ENCODE results near the gene KMT5C. TPM values are rescaled to one million over a fixed set of nuclear protein-coding genes. Genes with fewer than 3 reads are reported as not detected.

KMT5C gene
- total RNA-seq, 1 experiment from 2014 or later = 54.5 TPM

DNA sequence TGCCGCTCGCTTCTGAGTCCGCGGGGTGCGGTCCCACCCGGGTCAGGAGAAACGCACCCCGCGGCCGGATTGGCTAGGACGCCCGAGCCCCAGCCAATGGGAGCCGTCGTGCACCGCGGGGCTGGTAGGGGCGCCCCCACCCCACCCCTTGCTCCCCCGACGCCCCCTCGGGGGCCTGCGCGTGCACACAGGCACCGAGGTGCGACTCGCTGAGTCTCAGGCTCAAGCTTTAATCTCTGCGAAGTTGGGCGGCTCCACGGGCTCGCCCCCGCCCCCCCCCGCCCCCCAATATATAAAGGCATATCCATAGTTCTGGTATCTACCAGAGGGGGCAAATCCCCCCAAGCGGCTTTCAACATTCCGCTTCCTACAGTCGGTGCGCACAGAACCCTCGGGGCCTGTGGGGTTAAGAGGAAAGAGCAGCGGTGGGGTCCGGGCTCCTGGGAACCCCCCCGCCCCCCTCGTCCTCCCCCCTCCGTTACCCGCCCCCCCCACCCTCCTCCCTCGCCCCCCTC is 15.1 kb downstream of the KMT5C start, which contains the start of gene COX6B2:
TSS of gene COX6B2 (minus strand) at position 22 of the 515 bp plus-strand sequence. CDS start 198 bp downstream, outside the sequence.
- Histone ChIP-seq H4K8ac (replicated peaks; ENCODE audit: insufficient read length, low read depth, low read length) (no peak within 1 kb of the TSS), H3K18ac (ENCODE audit: insufficient read length, low read depth, low read length) (peak within 1 kb of the TSS; percentile 54), H3K14ac (ENCODE audit: insufficient read depth, low read length) (no peak within 1 kb of the TSS), H3K9ac (ENCODE audit: extremely low read depth, insufficient read length, low read length) (no peak within 1 kb of the TSS), H3K27ac (ENCODE audit: insufficient read length, low read depth, low read length) (no peak within 1 kb of the TSS), H3K4me1 (ENCODE audit: insufficient read depth, low read length) (no peaks in the 10 kb centered on the region; the same call in 1 of the 2 replicates), H3K79me1 (ENCODE audit: insufficient read depth, low read depth, low read length, poor library complexity, severe bottlenecking) (no peaks in the 10 kb centered on the region), H3K4ac (ENCODE audit: low read depth, low read length) (no peak within 1 kb of the TSS), H3K4me2 (ENCODE audit: insufficient read depth, insufficient read length, low read length) (peak within 1 kb of the TSS; percentile 65), H2BK120ac (ENCODE audit: low read depth, low read length, poor library complexity, severe bottlenecking) (no peak within 1 kb of the TSS), H2AFZ (ENCODE audit: low read length) (no peak within 1 kb of the TSS), H3T11ph (ENCODE audit: low read length) (no peak within 1 kb of the TSS), H4K91ac (ENCODE audit: insufficient read length, low read depth, low read length) (no peak within 1 kb of the TSS), H3K56ac (ENCODE audit: insufficient read length, low read depth, low read length) (no peak within 1 kb of the TSS), H3K79me2 (ENCODE audit: insufficient read depth, low read length) (no peaks in the 10 kb centered on the region), H2BK15ac (ENCODE audit: low read depth, low read length) (no peak within 1 kb of the TSS), H3K23me2 (ENCODE audit: insufficient read length, low read depth, low read length, poor library complexity, severe bottlenecking) (peaks cover 7% of the 10 kb centered on the region), H3K27me3 (ENCODE audit: insufficient read depth, low read length) (peaks cover 17% of the 10 kb centered on the region; the same call in 1 of the 2 replicates), H2BK5ac (ENCODE audit: insufficient read length, low read length) (no peak within 1 kb of the TSS), H2BK20ac (ENCODE audit: low read depth, low read length, poor library complexity, severe bottlenecking) (no peak within 1 kb of the TSS), H4K20me1 (ENCODE audit: control insufficient read depth, insufficient read depth, insufficient read length) (no peaks in the 10 kb centered on the region), H2AK5ac (ENCODE audit: insufficient read length, low read length) (no peak within 1 kb of the TSS), H3K23ac (ENCODE audit: insufficient read length, low read depth, low read length) (no peak within 1 kb of the TSS), H4K5ac (ENCODE audit: insufficient read length, low read depth, low read length) (no peak within 1 kb of the TSS), H3K9me3 (ENCODE audit: control insufficient read depth, low read depth, low read length) (no peaks in the 10 kb centered on the region), H2BK12ac (ENCODE audit: insufficient read length, low read depth, low read length) (no peak within 1 kb of the TSS)
- no CpG with 5 or more reads among the region's 43 CpGs for WGBS (ENCODE audit: extremely low coverage, insufficient read length, low lambda C conversion rate)
- no peaks in the 10 kb centered on the region; a peak in 1 of 5 replicates for H3K9me3 Mint-ChIP-seq
- H3K36me3 Mint-ChIP-seq (ENCODE audit: insufficient read depth in 1 of 3, low read depth in 3 of 3) = peaks cover 2 to 31% (median 6%) of the 10 kb centered on the region in 3 experiments; a peak in 5 of 7 replicates
- 0 out of 3 replicates have a peak, but pooled peaks have one; percentile 18 for TF ChIP-seq CTCF (conservative IDR thresholded peaks at IDR 0.05)
- peak within 1 kb of the TSS in 1 of 3 experiments; percentile 55; a peak in 2 of 7 replicates for H3K27ac Mint-ChIP-seq
- H3K27me3 Mint-ChIP-seq (ENCODE audit: low read depth) = peaks cover 86% of the 10 kb centered on the region
- peak within 1 kb of the TSS; percentile 60 to 85 for H3K4me3 Mint-ChIP-seq
- no peak for DNase-seq
- peaks cover 42 to 44% of the 10 kb centered on the region in 2 experiments for H3K4me1 Mint-ChIP-seq
